Right renal cortex interstitium (tissue), 3 donors: ENCODE results near the gene PTPRE. TPM values are rescaled to one million over a fixed set of nuclear protein-coding genes. Genes with fewer than 3 reads are reported as not detected.
A peak's percentile ranks its signal among the peaks of the same experiment; 100 is the strongest.

ENCODE experiments used
- DNase-seq, 3 donors: peaks; one replicate each; pipeline ENCODE4 v3.0.0-alpha.2; 2013; ENCODE audit warnings: low read depth in 3 of 3, low spot score in 2 of 3
- polyA plus RNA-seq, 3 donors: library from polyadenylated mRNA; unstranded; fragments of 120-200 nt; gene quantifications; one replicate each; pipeline ENCODE4 v1.2.1, GENCODE V29; 2013; ENCODE audit not compliant: insufficient read length in 3 of 3

PTPRE gene
- polyA plus RNA-seq, 3 donors: 5.6 to 6.1 (median 6.0) TPM

DNA sequence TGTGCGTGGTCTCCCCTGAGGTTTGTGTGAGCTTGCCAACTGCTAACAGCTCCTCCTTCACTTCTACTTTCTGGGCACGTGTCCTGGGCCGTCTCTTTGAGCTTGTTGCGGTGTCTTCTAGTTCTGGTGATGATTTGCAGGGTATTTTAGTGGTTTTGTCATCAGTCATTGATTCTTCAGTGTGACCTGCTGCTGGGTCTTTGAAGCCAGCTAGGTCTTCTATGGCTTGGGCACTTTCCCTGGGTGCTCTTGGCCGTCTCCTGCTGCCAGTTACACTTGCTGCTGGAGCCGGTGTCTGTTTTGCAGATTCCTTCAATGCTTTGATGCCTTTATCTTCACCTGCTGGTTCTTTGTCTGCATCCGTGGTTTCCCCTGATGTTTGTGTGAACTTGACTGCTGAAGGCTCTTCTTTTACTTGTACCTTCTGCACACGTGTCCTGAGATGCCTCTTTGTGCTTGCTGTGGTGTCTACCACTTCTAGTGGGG, 196.4 kb downstream of the PTPRE start:
- DNase-seq: no peak

DNA sequence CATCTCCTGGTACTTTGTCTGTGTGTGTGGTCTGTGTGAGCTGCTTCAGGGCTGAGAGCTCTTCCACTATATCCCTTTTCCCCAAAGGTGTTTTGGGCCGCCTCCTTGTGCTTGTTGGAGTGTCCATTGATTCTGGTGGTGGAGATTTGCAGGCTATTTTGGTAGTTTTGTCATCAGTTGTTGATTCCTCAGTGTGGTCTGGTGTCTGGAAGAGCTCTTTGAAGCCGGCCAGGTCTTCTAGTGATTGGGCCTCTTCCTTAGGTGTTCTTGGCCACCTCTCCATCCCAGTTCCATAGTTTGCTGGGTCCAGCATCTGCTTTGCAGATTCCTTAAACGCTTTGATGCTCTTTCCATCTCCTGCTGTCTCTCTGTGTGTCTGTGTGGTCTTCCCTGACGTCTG, 198.5 kb downstream of the PTPRE start:
- no peak for DNase-seq

GRCh38 chr10:128109707-128110106, 202.8 kb downstream of the PTPRE start:
- no peak for DNase-seq

- no peak for DNase-seq
These were observed 203.4 kb downstream of the PTPRE start for GRCh38 chr10:128110339-128110738.

- no peak for DNase-seq
These were observed 204.8 kb downstream of the PTPRE start for GRCh38 chr10:128111696-128112095.

DNA sequence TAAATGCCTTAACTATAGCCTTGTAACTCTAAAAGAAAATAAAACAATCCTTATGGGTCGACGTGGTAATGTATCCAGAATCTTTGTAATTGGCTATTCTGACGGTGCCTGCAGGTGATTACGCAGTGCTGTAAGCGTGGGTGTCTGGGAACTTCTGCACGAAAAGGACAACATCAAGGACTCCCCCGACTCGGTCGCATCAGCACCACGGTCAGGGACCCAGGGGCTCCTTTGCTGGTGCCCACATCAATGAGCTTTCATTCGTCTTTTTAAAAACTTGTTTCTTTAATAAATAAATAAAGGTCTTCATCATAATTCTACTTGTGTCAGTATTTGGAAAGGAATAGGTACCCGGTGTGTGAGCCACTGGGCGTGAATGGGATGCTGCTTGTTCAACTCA, 206.1 kb downstream of the PTPRE start:
- no peak for DNase-seq

- no peak for DNase-seq
These were observed 208.0 kb downstream of the PTPRE start for GRCh38 chr10:128114901-128115300.

DNA sequence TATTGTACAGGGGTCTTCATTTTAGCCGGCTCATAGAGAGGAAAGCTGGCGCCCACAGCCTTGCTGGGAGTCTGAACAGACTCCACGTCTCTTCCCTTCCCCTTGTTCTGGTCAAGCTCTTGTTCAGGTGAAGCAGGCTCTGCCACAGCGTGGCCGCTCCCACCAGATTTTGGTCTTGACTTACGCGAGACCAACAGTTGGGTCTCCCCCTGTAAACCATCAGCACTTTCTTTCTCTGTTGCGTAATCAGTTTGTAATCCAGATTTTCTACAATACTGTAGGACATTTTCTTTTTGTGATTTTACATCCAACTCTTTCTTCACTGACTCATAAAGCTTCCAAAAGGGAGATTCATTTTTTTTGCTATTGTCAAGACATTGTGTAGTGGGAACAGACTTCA, 208.5 kb downstream of the PTPRE start:
- no peak for DNase-seq

- DNase-seq: no peak
These were observed 209.3 kb downstream of the PTPRE start for GRCh38 chr10:128116187-128116586.

- DNase-seq: no peak
These were observed 210.1 kb downstream of the PTPRE start for GRCh38 chr10:128116851-128117615.

GRCh38 chr10:128121750-128122412, 215.0 kb downstream of the PTPRE start:
- DNase-seq: no peak

- DNase-seq: no peak
These were observed 216.0 kb downstream of the PTPRE start for GRCh38 chr10:128122931-128123330.

- DNase-seq: no peak
These were observed 216.9 kb downstream of the PTPRE start for GRCh38 chr10:128123846-128124245.

DNA sequence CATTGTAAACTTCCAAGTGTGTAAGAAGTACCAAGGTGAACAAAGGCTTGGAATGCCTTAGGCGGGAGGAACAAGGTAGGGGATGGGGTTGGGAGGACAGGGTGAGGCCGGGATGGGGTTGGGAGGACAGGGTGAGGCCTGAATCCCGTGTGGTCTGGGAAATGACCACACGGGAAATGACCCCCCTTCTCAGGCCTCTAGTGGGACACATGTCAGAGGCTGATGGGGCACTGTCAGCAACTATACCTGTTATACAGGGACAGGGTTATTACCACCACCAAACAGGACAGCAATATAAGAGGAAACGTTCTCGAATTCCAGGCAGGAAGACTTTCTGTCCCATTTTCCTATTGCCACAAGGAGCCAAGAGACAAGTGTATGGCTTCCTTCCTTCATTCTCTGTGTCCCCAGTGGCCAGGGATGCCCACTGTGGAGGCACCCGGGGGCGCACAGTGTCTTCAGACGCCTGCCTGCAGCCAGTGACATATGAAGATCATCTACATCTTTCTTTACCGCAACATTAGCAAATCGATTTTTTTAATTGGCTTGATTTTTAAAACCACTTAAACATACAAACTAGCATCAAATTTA, 218.0 kb downstream of the PTPRE start:
- no peak for DNase-seq

GRCh38 chr10:128125416-128125943, 218.6 kb downstream of the PTPRE start:
- DNase-seq: no peak

- peak in 2 of 3 donors; percentile 76 to 83 for DNase-seq
These were observed 219.3 kb downstream of the PTPRE start, which contains the start of gene MKI67 for GRCh38 chr10:128125944-128126764. Gene MKI67, minus strand, starts transcription at chr10:128126423. Its CDS starts 756 bp downstream, at chr10:128125667.

DNA sequence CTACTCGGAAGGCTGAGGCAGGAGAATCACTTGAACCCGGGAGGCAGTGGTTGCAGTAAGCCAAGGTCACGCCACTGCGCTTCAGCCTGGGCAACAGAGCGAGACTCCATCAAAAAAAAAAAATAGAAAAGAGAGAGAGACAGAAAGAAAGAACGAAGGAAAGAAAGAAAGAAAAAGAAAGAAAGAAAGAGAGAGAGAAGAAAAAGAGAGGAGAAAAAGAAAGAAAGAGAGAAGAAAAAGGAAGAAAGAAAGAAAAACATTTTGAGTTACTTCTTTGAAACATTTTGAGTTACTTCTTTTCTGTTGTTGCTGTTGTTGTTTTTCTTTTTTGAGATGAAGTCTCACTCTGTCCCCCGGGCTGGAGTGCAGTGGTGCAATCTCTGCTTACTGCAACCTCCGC, 221.7 kb downstream of the PTPRE start:
- DNase-seq: no peak

- no peak for DNase-seq
These were observed 223.1 kb downstream of the PTPRE start for GRCh38 chr10:128130051-128130450.
